HT-29 (cell line): Measurements from ENCODE around the gene SACM1L. TPM values are rescaled to one million over a fixed set of nuclear protein-coding genes. Genes with fewer than 3 reads are reported as not detected.

Source experiments
- DNase-seq: peaks from one replicate; pipeline ENCODE4 v3.0.0-alpha.2; 2015; ENCODE audit warnings: low spot score
- total RNA-seq: library from RNA; depleted of rRNA; stranded (reverse); fragments of >200 nt; shearing (Covaris generic); gene quantifications from 2 replicates; pipeline ENCODE4 v1.2.3, GENCODE V29; 2014

The SACM1L gene
- total RNA-seq, 1 experiment from 2014 or later, result 11.6 TPM

DNA sequence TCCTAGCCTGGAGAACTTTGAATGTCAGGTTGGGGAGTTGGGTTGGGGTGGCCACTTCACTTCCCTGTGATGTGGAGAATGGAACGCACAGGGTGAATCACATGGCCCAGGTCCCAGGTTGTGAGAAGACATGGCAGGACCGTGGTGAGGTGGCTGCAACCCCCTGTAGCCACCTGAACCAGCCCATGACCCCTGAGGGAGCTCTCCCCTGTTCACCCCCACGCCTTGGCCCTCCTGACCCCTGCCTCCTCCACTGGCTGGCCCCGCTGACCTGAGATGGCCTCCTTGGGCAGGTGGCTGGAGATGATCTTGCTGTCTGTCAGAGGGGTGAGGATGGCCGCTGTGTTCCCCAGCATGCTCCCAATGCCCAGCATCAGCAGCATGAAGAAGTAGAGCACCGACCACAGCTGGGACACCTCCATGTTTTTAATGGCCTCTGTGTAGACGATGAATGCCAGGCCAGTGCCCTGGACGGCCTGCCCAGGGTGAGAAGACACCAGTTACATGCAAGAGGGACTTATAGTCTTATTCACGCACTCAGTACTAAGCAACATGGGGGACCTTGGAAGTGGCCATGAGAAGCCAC is 76.2 kb downstream of the SACM1L start:
- no peak for DNase-seq

DNA sequence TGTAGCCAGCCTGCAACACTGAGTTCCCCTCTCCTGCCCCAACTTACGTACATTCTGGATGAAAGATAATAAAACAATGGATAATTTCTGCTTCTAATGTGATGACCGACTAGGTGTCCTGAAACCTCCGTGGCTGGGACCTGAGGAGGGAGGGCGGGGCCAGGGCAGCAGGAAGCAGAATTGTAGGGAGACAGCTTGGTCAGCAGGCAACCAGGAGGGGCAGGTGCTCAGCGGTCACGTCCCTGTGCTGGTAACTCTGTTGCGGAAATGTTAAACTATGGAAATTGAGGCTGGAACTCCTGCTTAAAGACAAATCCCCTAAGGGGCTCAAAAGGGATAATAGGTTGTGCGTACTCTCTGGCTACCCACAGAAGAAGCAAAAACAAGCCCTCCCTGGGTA is 76.8 kb downstream of the SACM1L start:
- no peak for DNase-seq

DNA sequence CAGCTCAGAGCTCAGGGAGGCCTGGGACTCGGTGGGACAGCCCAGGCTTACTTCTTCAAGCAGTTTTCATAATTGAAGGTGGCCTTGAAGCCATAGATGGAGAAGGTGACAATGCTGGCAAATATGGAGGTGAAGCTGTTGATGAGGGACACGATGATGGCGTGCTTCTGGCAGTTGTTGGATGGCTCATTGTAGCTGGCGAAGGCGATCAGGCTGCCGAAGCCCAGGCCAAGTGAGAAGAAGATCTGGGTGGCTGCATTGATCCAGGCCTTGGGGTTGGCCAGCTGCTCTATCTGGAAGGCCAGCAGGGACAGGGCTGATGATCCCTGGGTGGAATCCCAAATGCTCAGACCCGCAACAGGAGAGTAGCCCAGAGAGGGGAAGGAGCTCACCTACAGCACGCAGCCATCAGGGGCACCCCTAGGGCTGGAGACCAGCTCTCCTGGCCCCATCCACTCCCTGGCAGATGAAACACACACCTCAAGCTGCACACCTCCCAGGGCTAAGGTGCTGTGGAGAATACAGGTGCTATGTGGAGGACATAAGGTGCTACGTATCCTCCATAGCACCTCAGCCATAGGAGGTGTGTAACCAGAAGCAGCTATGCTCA is 82.1 kb downstream of the SACM1L start:
- no peak for DNase-seq

DNA sequence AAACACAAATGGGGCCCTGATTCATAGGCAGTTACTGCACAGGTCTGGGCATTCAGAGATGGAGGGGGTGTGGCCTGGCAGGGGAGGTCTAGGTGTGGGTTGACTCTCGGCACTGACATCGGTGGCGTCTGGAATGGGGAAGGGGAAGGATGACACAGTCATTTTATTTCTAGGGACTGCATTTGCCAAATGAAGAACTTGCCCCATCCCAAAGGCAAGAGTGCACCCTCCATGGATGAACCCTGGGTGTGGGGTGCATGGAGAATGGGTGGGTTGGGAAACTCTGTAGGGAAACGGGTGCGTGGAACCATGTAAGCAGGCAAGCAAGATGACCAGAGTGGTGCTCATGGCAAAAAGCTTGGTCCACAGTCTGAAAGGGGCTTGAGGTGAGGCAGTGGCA is 82.6 kb downstream of the SACM1L start:
- DNase-seq, result no peak

DNA sequence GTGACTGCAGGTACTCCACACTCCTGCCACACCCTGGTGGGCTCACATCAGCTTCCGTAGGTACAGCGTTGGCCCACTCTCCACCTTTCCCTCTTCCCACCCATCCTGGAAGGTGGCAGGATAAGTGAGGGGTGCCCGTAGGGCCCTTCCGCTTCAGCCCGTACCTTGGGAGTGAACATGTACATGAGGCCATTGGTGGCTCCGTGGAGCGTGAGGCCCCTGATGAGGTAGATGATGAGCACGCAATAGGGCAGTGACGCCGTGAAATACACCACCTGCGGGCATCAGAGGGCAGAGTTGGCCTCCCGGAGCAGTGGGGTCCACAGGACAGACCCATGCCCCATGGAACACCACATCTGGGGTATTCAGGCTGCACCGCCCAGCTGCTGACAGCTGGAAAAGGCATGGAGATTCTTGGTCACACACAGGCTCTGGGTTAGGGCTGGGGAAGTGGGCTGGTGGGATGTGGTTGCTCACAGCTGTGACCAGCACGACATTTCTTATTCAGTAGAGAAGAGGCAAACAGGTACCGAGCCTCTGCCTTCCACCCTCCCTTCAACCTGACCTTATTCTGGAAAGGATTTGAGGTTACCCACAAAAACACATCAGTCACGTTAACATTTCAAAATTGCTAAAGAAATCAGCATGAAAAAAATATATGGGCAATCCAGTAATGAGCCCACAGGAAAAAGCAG is 83.3 kb downstream of the SACM1L start:
- DNase-seq, result no peak

DNA sequence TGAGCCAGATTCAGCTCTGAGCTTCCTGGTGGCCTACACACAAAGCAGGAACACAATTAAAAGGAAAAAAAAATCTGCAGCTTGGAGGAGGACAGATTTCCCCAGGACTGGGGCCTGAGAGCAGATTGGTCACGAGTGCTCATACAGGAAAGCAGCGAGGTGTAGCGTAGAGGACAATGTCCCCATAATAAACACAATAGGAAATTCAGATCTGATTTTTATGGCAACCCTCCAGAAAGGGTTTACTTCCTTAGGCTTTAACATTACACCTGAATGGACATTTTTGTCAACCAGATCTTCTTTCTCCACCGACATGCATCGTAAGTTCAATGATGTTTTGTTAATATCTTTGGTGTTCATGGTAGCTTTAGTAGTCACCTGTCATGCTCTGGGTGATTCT is 83.9 kb downstream of the SACM1L start:
- DNase-seq, result no peak

DNA sequence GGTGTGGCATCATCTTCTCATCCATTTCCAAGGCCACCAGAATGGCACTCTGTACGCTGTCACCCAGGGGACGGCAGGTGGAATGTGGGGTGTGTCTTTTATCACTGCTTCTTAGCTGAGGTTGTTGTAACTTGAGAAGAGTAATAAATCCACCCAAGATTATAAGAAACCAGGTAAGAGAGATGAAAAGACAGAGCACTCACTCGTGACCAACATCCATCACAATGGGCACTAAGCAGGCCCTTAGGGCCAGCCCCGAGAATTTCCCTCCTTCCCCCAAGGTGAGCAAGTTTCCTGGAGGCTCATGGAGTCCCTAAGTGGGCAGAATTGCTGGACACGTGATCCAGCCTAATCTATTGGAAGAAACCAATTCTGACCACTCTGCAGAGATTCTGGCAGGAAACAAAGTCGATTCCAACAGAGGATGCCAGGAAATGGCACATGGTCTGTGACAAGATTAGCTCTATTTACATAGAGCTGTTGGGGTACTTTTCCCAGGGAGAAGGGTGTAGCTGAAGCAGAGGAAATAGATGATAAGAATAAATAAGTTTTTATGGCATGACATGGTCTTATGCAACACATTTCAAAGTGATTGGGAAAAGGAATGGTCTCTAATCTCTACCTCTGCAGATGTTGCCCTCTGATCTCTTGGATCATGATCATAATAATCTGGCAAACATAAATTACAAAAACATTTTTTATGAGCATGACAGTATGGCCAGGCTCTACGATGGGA is 84.7 kb downstream of the SACM1L start:
- peak; percentile 34 for DNase-seq

DNA sequence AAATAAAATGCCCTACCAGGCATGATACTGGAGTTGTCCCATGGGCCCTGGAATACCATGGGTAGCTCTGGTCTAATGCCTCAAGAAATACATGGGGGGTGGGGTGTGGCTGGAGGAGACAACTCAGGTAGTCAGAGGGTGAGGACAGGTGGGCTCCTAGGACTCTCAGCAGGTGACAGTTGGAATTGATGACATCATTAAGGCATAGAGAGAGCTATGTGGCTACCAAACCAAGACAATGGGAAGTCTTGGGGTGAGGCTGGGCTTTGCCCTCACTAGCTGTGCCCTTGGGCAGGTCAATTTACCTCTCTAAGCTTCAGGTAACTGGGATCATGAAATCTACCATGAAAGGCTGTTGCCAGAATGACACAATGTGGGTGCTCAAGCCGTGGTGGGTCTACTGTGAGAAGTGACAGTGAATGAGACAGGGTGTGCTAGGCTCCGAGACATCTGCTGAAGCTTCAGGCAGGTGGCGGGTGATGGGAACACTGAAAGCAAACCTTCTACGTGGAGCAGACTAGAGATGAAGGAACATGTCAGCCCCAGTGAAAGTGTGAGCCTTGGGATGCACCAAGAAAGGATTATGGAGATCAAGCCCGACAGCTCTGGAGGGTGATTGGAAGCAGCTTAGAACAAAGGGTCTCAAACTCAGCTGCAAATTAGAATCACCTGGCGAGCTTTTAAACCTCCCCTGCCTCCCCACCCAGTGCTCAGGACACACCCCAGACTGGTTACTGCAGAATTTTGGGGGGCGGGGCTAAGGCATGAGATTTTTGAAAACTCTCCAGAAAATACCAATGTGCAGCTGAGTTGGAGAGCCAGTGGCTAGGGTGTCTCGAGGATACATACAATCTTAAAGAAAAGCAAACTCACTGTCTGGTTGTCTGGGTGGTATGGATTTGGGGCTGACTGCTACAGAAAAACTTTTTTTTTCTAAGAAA is 85.7 kb downstream of the SACM1L start:
- DNase-seq, result no peak

DNA sequence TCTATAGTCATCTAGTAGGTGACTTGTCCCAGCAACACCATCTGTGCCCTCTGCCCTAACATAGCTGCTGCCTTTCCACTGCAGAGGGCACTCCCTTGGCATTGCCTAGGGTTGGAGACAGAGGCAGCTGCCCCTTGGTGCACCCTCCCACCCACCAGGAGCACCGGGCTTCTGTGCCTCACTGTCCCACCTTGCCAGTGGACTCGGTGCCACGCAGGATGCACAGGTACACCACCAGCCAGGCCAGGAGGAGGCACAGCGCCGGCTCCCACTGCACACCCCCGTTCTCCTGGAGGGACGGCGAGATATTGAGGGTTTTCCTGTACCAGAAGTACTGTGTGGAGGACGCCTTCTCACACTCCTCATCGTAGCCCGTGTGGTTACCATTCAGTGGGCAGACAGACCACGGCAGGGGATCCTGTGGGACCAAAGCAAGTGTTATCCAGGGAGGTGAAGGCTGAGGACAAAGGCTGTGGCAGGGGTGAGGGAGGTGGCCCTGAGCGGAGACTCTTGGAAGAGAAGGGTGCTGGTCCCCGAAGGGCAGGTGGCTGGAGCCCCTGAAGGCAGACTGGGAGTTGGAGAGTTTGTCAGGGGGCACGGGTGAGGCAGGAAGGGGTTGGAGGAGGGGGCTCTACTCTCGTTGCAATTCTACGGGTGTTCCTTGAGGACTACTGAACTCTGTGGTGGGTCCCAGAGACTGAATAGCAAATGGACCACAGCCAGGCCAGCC is 86.5 kb downstream of the SACM1L start:
- no peak for DNase-seq

DNA sequence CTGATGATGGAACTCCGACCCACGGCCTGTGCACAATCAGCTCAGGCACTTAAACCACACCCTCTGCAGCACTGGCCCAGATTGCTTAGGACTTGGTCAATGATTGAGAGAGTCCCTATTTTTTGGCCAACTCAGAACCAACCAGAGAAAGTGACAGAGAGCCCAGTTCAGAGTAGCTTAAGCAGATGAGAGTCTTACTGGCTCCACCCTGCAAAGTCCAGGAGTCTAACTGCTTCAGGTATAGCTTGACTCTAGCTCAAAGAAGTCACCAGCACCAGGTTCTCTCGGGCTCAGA is 87.1 kb downstream of the SACM1L start:
- no peak for DNase-seq

DNA sequence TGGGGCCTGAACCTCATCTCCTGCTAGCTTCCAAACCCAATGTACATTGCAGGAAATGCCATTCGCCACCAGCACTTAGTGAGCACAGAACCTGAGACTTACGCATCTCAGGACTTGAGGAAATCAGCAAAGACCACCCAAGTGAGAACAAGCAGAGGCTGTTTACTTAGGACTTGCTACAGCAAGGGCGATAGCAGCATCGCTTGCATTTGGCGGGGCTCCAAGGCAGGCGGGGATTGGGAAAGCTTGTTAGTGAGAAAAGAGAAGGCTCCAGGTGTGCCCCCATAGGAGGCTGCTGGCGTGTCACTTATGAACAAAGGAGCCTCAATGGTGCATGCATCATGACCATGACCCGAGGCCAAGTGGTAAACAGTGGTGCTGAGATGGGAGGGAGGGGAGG is 87.4 kb downstream of the SACM1L start:
- DNase-seq, result no peak

DNA sequence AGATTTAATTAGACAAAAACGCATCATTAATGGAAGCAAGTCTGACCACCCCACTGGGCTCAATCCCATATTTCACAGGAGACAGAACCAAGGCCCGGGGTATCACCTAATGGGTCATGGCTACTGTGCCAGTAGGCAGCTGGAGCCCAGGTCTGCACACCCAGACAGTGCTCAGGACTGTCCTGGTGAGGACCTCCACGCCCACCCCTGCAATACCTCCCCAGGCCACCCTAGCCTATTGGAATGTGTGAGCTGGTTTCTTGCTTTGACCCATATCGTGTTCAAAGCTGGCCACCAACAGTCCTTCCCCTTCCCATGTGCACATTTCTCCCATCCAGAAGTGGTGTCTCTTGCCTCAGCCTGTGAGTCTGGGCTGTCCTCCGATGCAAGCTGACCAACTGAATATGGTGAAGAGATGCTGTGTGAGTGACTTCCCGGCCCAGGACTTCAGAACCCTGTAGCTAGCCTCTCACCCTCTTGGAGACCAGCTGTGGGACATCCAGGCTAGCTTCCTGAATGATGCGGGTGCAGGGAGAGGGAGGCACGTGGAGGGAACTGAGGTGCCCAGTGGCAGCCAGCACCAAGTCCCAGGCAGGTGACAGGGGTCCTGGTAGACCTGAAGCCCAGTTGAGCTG is 88.0 kb downstream of the SACM1L start:
- no peak for DNase-seq

DNA sequence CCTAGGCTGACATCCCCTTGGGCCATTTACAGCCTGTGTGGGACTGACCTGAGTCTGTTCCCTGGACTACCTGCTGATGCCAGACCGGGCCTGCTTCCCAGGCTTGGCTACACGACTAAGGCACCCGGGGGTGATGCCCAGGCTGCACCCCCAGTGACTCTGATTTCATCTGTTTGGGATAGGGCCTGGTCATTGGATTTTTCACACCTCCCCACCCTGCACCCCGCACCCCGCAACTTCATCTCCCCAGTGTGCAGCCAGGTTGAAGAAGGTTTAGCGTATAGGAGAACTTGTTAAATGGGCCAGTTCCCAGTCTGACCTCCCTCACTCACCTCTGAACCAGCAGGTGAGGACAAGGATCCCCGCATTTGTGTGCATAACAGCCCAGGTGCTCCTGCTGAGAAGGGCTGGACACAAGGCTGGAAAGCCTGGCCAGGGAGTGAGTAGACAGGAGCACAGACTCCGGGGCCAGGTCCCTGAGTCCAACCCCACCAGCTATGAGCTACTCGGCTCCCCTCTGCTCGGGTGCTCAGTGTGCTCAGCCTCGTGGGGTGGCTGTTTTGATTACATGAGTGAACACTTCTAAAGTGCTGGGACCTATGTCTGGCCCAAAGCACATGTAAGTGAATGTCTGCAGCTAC is 88.7 kb downstream of the SACM1L start:
- no peak for DNase-seq

DNA sequence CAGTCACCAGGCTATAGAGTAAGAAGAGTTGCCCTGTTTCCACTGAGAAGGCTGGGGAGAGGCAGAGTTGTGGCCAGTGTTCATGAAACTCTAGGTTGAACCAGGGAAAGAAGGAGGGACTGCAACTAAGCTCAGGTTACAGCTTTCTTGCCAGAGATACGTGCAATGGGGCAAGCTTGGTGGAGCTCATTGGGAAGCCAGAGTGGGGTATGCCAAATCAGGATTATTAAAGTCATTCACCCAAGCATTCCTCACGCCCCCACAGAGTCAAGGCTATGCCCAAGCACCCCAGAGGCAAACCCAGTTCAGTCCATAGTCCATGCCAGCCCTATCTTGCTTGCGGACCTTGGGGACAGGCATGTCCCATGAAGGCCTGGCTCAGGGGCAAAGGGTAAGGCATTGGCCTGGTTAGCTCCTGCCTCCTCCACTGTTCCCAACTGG is 89.6 kb downstream of the SACM1L start:
- no peak for DNase-seq

DNA sequence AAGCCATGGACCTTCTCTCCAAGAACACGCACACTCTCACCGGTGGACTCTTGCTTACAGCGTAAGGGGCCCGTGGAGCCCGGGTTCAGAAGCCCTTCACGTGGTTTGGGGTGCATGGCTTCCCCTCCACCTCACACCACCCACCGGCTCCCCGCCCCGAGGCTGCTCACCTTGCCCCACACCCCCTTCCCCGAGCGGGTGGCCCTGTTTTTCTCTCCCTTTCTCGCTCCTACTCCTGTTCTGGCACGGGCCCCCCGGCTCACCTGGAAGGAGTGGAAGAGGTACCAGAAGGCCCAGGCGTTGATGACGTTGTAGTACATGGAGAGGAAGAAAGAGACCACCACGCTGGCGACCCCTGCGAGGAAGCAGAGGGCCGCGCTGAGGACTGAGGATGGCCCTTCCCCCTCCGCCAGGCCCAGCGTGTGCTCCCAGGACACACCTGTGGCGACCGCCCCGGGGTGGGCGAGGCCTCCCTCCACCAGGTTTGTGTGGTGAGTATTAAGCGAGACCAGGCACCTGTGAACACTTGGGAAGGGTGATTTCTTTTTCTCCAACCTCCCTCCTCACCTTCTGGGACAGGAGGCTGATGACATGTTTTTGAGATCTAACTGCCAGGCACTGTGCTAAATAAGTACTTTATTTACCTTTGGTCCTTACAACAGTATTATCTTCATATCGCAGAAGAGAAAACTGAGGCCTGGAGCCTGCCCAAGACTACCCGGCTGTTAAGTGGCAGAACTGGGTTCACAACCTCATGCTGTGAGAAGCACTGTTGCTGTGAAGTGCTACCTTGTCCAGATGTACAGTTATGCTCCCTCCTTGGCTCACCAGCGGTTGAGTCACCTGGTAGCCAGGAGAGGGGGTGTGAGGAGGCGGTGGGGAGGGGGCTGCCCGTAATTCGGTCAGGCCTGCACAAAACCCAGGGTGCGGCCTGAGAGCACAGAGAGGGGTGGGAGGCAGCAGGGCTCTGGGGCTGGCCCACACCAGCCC is 90.8 kb downstream of the SACM1L start:
- DNase-seq, result no peak

DNA sequence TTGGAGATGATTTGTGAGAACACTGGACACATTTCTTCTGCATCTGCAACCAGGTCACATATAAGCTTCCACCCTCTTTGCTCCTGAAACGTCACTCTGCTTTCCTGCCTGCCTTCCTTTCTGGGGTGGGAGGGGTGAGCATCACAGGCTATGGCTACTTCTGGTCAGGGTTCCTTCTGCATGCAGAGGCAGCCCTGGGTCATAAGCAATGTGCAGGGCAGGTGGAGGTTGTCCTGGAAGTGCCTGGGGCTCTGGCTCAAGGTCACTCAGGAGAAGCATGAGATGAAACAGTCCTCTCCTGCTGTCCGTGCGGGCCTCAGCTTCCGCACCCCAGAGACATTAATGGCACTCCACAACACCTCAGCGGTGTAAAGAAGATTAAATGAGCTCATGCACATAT is 92.1 kb downstream of the SACM1L start:
- no peak for DNase-seq

DNA sequence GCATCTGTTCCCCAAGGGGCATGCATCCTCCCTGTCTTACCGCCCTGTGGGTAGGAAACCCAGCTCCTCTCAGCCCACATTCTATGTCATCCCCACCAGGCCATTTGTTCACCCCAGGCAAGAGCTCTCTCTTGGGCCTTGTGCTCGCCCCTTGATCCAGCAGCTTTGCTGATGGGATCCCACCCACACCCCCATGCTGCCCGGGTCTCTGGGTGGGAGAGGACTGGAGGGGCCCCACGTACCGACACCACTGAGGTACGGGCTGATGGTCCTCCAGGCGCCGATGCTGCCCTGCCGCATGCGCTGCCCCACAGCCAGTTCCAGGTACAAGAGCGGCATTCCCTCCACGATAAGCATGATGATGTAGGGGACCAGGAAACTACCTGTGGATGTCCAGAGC is 92.6 kb downstream of the SACM1L start:
- DNase-seq, result no peak

DNA sequence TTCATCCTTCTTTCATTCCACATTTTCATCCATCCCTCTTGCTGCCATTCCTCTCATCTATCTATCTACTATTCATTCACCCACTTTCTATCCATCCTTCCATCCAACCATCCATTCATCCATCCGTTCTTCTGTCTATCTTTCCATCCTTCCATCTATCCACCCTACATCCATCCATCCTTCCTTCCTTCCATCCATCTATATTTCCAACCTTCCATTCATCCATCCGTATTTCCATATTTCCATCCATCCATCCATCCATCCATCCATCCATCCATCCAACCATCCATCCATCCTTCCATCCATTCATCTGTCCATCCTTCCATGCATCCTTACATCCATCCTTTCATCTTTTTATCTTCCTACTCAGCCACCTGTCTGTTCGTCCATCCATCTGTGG is 93.2 kb downstream of the SACM1L start:
- no peak for DNase-seq

DNA sequence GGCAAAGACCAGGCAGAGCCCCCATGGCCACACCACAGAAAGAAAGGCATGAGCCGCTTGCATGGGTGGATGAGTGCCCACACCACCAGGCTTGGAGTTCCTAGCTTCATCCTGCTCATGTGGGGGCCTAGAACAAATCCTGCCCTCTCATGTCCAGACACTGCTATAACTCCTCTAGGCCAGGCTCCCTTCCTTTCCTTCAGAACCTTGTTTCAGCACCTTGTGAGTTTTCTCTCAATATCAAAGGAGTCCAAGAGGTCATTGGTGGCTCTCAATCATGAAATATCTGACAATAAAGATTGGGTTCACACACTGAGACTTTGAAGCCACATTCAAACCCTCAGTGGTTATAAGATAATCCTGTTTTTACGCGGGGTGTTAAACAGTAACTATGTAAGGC is 94.5 kb downstream of the SACM1L start:
- no peak for DNase-seq
